Upper lobe of right lung (tissue), 1 donor: Measurements from ENCODE around the gene GRIA1. TPM values are rescaled to one million over a fixed set of nuclear protein-coding genes. Genes with fewer than 3 reads are reported as not detected.

ENCODE experiments used
- ATAC-seq: fragments of 200-7000 bp; cut with Tn5 transposase; one replicate; pipeline ENCODE4 v1.9.1; 2020; ENCODE audit warnings: mild to moderate bottlenecking, moderate library complexity
- DNase-seq: peaks from one replicate; pipeline ENCODE4 v3.0.0-alpha.2; 2020
- H3K27ac ChIP-seq: fragments of 200-600 bp; one replicate; pipeline ENCODE4 v1.8.0; 2022
- H3K27me3 ChIP-seq: fragments of 200-600 bp; one replicate; pipeline ENCODE4 v1.8.0; 2022; ENCODE audit warnings: mild to moderate bottlenecking
- H3K36me3 ChIP-seq: fragments of 200-600 bp; one replicate; pipeline ENCODE4 v1.8.0; 2022
- H3K4me1 ChIP-seq: fragments of 200-600 bp; one replicate; pipeline ENCODE4 v1.8.0; 2022
- H3K4me3 ChIP-seq: fragments of 200-600 bp; one replicate; pipeline ENCODE4 v1.8.0; 2022; ENCODE audit warnings: mild to moderate bottlenecking
- H3K9me3 ChIP-seq: fragments of 200-600 bp; one replicate; pipeline ENCODE4 v1.8.0; 2022
- intact Hi-C: fragments of 100-400 bp; cut with DNase I; formaldehyde crosslinking; loops from one replicate; pipeline ENCODE4 v1.11.0; 2022
- total RNA-seq: library from RNA; stranded (reverse); fragmentation: NEBNext Ultra II Directional; extraction: Animal tissue kit (Norgen Biotek cat#: 25700); gene quantifications from one replicate; pipeline ENCODE4 v1.2.1, GENCODE V29; 2021
- TF ChIP-seq, protein P1 (sequence below): fragments of 200-600 bp; IDR thresholded peaks from one replicate; pipeline ENCODE4 v1.8.0; 2022; ENCODE audit warnings: antibody characterized with exemption
- donor health status: DM: no; HTN: yes; CAD: no; lungs with severe emphysema.

The GRIA1 gene
- total RNA-seq, 1 donor from 2014 or later = 21.9 TPM

DNA sequence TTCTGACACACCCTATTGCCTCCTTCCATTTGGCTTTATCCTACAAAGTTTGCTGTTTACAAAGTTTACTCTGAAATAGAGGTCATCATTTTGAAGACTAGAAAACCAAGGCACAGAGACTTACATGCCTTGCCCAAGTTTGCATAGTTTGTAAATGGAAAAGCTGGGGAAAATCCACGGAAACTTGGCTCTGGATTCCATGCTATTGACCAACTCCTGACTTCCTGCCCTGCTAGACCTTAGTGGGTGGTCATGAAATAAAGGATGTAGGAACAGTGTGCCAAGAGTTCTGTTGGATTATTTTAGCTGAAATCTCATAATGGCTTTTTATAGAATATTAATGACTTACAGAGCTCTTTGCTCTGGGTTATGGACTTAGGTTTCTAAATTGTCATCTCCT, 69.5 kb downstream of the GRIA1 start:
- no peak for DNase-seq
- Histone ChIP-seq H3K27me3 (no peaks in the 10 kb centered on the region), H3K4me3 (no peak overlapping the region), H3K36me3 (no peaks in the 10 kb centered on the region), H3K9me3 (no peaks in the 10 kb centered on the region), H3K4me1 (no peaks in the 10 kb centered on the region), H3K27ac (no peak overlapping the region)
- intact Hi-C loops = no loop called here
- TF ChIP-seq, protein P1, sequence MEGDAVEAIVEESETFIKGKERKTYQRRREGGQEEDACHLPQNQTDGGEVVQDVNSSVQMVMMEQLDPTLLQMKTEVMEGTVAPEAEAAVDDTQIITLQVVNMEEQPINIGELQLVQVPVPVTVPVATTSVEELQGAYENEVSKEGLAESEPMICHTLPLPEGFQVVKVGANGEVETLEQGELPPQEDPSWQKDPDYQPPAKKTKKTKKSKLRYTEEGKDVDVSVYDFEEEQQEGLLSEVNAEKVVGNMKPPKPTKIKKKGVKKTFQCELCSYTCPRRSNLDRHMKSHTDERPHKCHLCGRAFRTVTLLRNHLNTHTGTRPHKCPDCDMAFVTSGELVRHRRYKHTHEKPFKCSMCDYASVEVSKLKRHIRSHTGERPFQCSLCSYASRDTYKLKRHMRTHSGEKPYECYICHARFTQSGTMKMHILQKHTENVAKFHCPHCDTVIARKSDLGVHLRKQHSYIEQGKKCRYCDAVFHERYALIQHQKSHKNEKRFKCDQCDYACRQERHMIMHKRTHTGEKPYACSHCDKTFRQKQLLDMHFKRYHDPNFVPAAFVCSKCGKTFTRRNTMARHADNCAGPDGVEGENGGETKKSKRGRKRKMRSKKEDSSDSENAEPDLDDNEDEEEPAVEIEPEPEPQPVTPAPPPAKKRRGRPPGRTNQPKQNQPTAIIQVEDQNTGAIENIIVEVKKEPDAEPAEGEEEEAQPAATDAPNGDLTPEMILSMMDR = no peak
- no peak for ATAC-seq

GRCh38 chr5:153562189-153562588, 71.7 kb downstream of the GRIA1 start:
- DNase-seq = no peak
- no peaks in the 10 kb centered on the region for H3K27me3 ChIP-seq
- H3K27ac ChIP-seq = no peak overlapping the region
- ATAC-seq = no peak
- H3K9me3 ChIP-seq = no peaks in the 10 kb centered on the region
- intact Hi-C loops = no loop called here
- TF ChIP-seq, protein P1 = no peak
- no peaks in the 10 kb centered on the region for H3K4me1 ChIP-seq
- H3K36me3 ChIP-seq = no peaks in the 10 kb centered on the region
- no peak overlapping the region for H3K4me3 ChIP-seq

DNA sequence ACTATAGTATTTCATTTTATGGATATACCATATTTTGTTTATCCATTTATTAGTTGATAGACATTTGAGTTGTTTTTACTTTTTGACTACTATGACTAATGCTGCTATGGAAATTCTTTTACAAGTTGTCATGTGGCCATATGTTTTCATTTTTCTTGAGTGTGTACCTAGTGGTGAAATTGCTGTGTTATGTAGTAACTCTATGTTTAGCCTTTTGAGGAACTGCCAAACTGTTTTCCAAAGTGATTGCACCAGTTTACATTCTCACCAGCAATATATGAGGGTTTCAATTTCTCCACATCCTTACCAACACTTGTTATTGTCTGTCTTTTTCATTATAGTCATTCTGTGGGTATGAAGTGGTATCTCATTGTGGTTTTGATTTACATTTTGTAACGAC, 75.4 kb downstream of the GRIA1 start:
- no peaks in the 10 kb centered on the region for H3K4me1 ChIP-seq
- H3K27me3 ChIP-seq = no peaks in the 10 kb centered on the region
- intact Hi-C loops = no loop called here
- no peaks in the 10 kb centered on the region for H3K9me3 ChIP-seq
- no peak for DNase-seq
- no peak for ATAC-seq
- TF ChIP-seq, protein P1 = no peak
- H3K27ac ChIP-seq = no peak overlapping the region
- no peak overlapping the region for H3K4me3 ChIP-seq
- H3K36me3 ChIP-seq = no peaks in the 10 kb centered on the region

DNA sequence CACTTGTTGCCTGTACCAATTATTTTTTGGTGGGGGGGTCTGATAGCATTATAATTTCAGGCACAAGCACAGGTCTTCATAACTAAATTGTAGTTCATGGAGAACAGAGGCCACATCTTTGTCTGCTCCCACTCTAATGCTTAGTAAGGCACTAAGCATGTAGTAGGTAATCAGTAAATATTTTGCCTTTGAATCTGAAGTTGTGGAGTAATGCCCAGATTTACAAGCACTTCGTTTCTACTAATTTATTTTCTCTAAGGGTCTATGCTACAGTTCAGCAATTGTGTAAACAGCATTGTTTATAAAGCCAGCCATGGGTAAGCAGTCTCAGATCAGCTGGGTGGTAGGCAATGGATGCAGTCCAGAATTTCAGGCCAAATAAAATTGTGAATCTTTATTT, 78.6 kb downstream of the GRIA1 start:
- H3K27ac ChIP-seq = no peak overlapping the region
- no peaks in the 10 kb centered on the region for H3K9me3 ChIP-seq
- no peak for DNase-seq
- no peaks in the 10 kb centered on the region for H3K27me3 ChIP-seq
- ATAC-seq = no peak
- no peak overlapping the region for H3K4me3 ChIP-seq
- H3K4me1 ChIP-seq = no peaks in the 10 kb centered on the region
- no peaks in the 10 kb centered on the region for H3K36me3 ChIP-seq
- intact Hi-C loops = no loop called here
- TF ChIP-seq, protein P1 = no peak

GRCh38 chr5:153571162-153571561, 80.7 kb downstream of the GRIA1 start:
- no peak for ATAC-seq
- no peaks in the 10 kb centered on the region for H3K27me3 ChIP-seq
- intact Hi-C loops = no loop called here

More at GRCh38 chr5:153571162-153571561, 80.7 kb downstream of the GRIA1 start:
- no peaks in the 10 kb centered on the region for H3K4me1 ChIP-seq
- H3K4me3 ChIP-seq = no peak overlapping the region
- H3K36me3 ChIP-seq = no peaks in the 10 kb centered on the region
- TF ChIP-seq, protein P1 = no peak
- H3K27ac ChIP-seq = no peak overlapping the region
- no peak for DNase-seq
- H3K9me3 ChIP-seq = no peaks in the 10 kb centered on the region
